ENCODE results near the gene SLC2A5. TPM values are rescaled to one million over a fixed set of nuclear protein-coding genes. Genes with fewer than 3 reads are reported as not detected.

Gene SLC2A5
- total RNA-seq, 4 donors from 2014 or later: 1.9 to 10.5 (median 4.5) TPM

- TF ChIP-seq CTCF (IDR thresholded peaks at IDR 0.05; ENCODE audit: low read depth): no peak
These were observed 41.4 kb upstream of the SLC2A5 start for GRCh38 chr1:9110669-9111356.

- TF ChIP-seq CTCF (IDR thresholded peaks at IDR 0.05; ENCODE audit: low read depth): no peak
These were observed 38.7 kb upstream of the SLC2A5 start for GRCh38 chr1:9108056-9108665.

- no peak for TF ChIP-seq CTCF (IDR thresholded peaks at IDR 0.05; ENCODE audit: low read depth)
These were observed 37.7 kb upstream of the SLC2A5 start for GRCh38 chr1:9107136-9107535.

GRCh38 chr1:9106286-9106685, 36.9 kb upstream of the SLC2A5 start:
- no peak for TF ChIP-seq CTCF (IDR thresholded peaks at IDR 0.05; ENCODE audit: low read depth)

GRCh38 chr1:9105336-9105867, 36.0 kb upstream of the SLC2A5 start:
- TF ChIP-seq CTCF (IDR thresholded peaks at IDR 0.05; ENCODE audit: low read depth): no peak

GRCh38 chr1:9101510-9102146, 32.2 kb upstream of the SLC2A5 start:
- TF ChIP-seq CTCF (IDR thresholded peaks at IDR 0.05; ENCODE audit: low read depth): no peak

GRCh38 chr1:9100471-9101043, 31.1 kb upstream of the SLC2A5 start:
- TF ChIP-seq CTCF (IDR thresholded peaks at IDR 0.05; ENCODE audit: low read depth): no peak
